ENCODE results near the gene USF1. TPM values are rescaled to one million over a fixed set of nuclear protein-coding genes. Genes with fewer than 3 reads are reported as not detected.

The USF1 gene
- total and polyA plus RNA-seq, 3 experiments from 2014 or later, result 6.7 to 67.7 (median 63.3) TPM

DNA sequence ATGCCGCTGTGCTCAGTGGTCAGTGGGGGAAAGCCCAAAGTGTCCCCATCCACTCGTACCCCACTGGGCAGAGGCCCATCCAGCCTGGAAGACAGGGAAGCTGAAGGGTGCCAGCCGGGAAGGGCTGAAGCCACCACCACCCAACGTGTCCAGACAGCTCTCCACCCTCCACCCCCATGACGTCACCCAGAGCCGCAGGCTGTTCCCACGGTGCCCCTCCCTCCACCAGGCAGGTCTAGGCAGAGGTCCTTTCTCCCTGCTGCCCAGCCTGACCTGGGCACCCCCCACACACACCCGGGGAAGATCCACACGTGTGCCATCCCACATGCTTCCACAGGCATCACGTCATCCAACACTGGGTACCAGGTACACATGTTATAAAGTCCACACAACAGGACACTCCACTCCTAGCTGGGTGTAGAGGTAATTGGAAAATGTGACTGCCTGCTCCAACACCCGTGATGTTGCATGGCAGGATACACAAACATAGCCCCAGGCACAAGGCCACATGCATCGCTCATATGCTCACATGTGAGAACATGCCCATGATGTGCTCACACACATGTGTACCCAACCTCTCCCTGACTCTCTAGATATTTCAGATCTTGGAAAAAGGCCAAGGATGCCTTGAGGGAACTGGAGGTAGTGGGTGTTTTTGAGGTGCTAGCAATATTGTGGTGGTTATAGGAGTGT is 29.0 kb upstream of the USF1 start:
- peaks cover 19 to 25% (median 24%) of the 10 kb centered on the region in 3 donors for H3K4me1 Mint-ChIP-seq
- Histone ChIP-seq H3K4me1 (ENCODE audit: insufficient read depth, low read length) (peaks cover 24% of the 10 kb centered on the region), H3K36me3 (ENCODE audit: insufficient read depth, low read length) (no peaks in the 10 kb centered on the region), H3K9me3 (ENCODE audit: low read length) (no peaks in the 10 kb centered on the region), H3K27me3 (ENCODE audit: insufficient read depth, low read length, poor library complexity, severe bottlenecking) (no peaks in the 10 kb centered on the region), H3K4me3 (ENCODE audit: low read length) (no peak overlapping the region), H3K27ac (ENCODE audit: low read depth, low read length) (no peak overlapping the region)
- no peaks in the 10 kb centered on the region for H3K9me3 Mint-ChIP-seq
- H3K27ac Mint-ChIP-seq, result peak overlapping the region in 1 of 8 donors; percentile 75
- H3K4me3 Mint-ChIP-seq, result peak overlapping the region in 1 of 7 donors; percentile 30
- ChIA-PET CTCF (interaction anchor here (10.9 kb wide), 1 partner anchor 21 kb away, joined by 128 read pairs; the partner anchor contains the start of gene KLHDC9), POLR2A (no interaction called here)
- H3K27me3 Mint-ChIP-seq, result peaks cover 0 to 2% of the 10 kb centered on the region in 2 donors
- H3K36me3 Mint-ChIP-seq, result no peaks in the 10 kb centered on the region
- DNase-seq, result no peak

- ChIA-PET CTCF (interaction anchor here (0.6 to 10.9 kb wide), 3 partner anchors 23 to 83 kb away, joined by 3 to 128 read pairs (median 61); partner anchors contain the start of genes KLHDC9 and USF1), POLR2A (no interaction called here)
- no peaks in the 10 kb centered on the region for H3K36me3 ChIP-seq (ENCODE audit: insufficient read depth, low read length)
- H3K27me3 ChIP-seq (ENCODE audit: insufficient read depth, low read length, poor library complexity, severe bottlenecking), result no peaks in the 10 kb centered on the region
- H3K4me1 ChIP-seq (ENCODE audit: insufficient read depth, low read length), result peaks cover 24% of the 10 kb centered on the region
- Mint-ChIP-seq H3K4me1 (peaks cover 20 to 27% (median 26%) of the 10 kb centered on the region in 3 donors), H3K4me3 (no peak overlapping the region), H3K9me3 (no peaks in the 10 kb centered on the region), H3K27me3 (peaks cover 0 to 3% of the 10 kb centered on the region in 2 donors), H3K27ac (peak overlapping the region in 4 of 8 donors; percentile 4 to 96 (median 40)), H3K36me3 (peaks cover 0 to 11% (median 0%) of the 10 kb centered on the region in 3 donors)
- H3K9me3 ChIP-seq (ENCODE audit: low read length), result no peaks in the 10 kb centered on the region
- H3K4me3 ChIP-seq (ENCODE audit: low read length), result no peak overlapping the region
- DNase-seq, result no peak
- no peak overlapping the region for H3K27ac ChIP-seq (ENCODE audit: low read depth, low read length)
Measured at GRCh38 chr1:161073474-161074121, 27.8 kb upstream of the USF1 start.

- CTCF ChIA-PET, result interaction anchor here (0.6 to 10.9 kb wide), 5 partner anchors 23 to 83 kb away, joined by 3 to 128 read pairs (median 61); partner anchors contain the start of genes KLHDC9, TSTD1 and USF1
- H3K27ac ChIP-seq (ENCODE audit: low read depth, low read length), result no peak overlapping the region
- H3K4me1 ChIP-seq (ENCODE audit: insufficient read depth, low read length), result peaks cover 25% of the 10 kb centered on the region
- H3K9me3 Mint-ChIP-seq, result no peaks in the 10 kb centered on the region
- peaks cover 0 to 18% (median 0%) of the 10 kb centered on the region in 3 donors for H3K36me3 Mint-ChIP-seq
- POLR2A ChIA-PET, result no interaction called here
- no peaks in the 10 kb centered on the region for H3K27me3 ChIP-seq (ENCODE audit: insufficient read depth, low read length, poor library complexity, severe bottlenecking)
- H3K27ac Mint-ChIP-seq, result peak overlapping the region in 4 of 8 donors; percentile 4 to 74 (median 28)
- H3K27me3 Mint-ChIP-seq, result peaks cover 0 to 2% of the 10 kb centered on the region in 2 donors
- no peaks in the 10 kb centered on the region for H3K9me3 ChIP-seq (ENCODE audit: low read length)
- H3K4me3 ChIP-seq (ENCODE audit: low read length), result no peak overlapping the region
- no peaks in the 10 kb centered on the region for H3K36me3 ChIP-seq (ENCODE audit: insufficient read depth, low read length)
- DNase-seq, result no peak
- H3K4me3 Mint-ChIP-seq, result no peak overlapping the region
- H3K4me1 Mint-ChIP-seq, result peaks cover 25 to 32% (median 31%) of the 10 kb centered on the region in 3 donors
Measured at GRCh38 chr1:161072751-161073449, 27.1 kb upstream of the USF1 start.

- Histone ChIP-seq H3K4me3 (ENCODE audit: low read length) (no peak overlapping the region), H3K4me1 (ENCODE audit: insufficient read depth, low read length) (peaks cover 34% of the 10 kb centered on the region), H3K27me3 (ENCODE audit: insufficient read depth, low read length, poor library complexity, severe bottlenecking) (no peaks in the 10 kb centered on the region), H3K27ac (ENCODE audit: low read depth, low read length) (no peak overlapping the region), H3K9me3 (ENCODE audit: low read length) (no peaks in the 10 kb centered on the region), H3K36me3 (ENCODE audit: insufficient read depth, low read length) (no peaks in the 10 kb centered on the region)
- DNase-seq, result peak in 4 of 5 donors; percentile 24 to 66 (median 41)
- Mint-ChIP-seq H3K4me3 (peak overlapping the region in 1 of 7 donors; percentile 59), H3K36me3 (peaks cover 0 to 25% (median 1%) of the 10 kb centered on the region in 3 donors), H3K27me3 (peaks cover 0 to 2% of the 10 kb centered on the region in 2 donors), H3K4me1 (peaks cover 33 to 42% (median 41%) of the 10 kb centered on the region in 3 donors), H3K9me3 (no peaks in the 10 kb centered on the region), H3K27ac (peak overlapping the region in 7 of 8 donors; percentile 17 to 88 (median 70))
- POLR2A ChIA-PET, result interaction anchor here (1.0 kb wide), 1 partner anchor 26 kb away, joined by 3 read pairs; no protein-coding TSS in a partner anchor
- CTCF ChIA-PET, result interaction anchor here (0.6 to 10.9 kb wide), 13 partner anchors 10 to 94 kb away, joined by 3 to 128 read pairs (median 6); partner anchors contain the start of genes F11R, KLHDC9, NIT1 and PFDN2
Measured at GRCh38 chr1:161071886-161072371, 26.2 kb upstream of the USF1 start.

- H3K4me1 ChIP-seq (ENCODE audit: insufficient read depth, low read length), result peaks cover 44% of the 10 kb centered on the region
Measured at GRCh38 chr1:161070761-161071160, 25.0 kb upstream of the USF1 start.

GRCh38 chr1:161069731-161070270 is 24.0 kb upstream of the USF1 start, which contains the start of gene ARHGAP30:
Gene ARHGAP30, minus strand, starts transcription at chr1:161069891. Its CDS starts 267 bp downstream, at chr1:161069624.
- Mint-ChIP-seq H3K27me3 (peaks cover 0 to 2% of the 10 kb centered on the region in 2 donors), H3K4me3 (peak within 1 kb of the TSS; percentile 88 to 100 (median 100)), H3K36me3 (peaks cover 0 to 39% (median 6%) of the 10 kb centered on the region in 3 donors), H3K4me1 (peaks cover 46 to 60% (median 59%) of the 10 kb centered on the region in 3 donors), H3K27ac (peak within 1 kb of the TSS; percentile 88 to 99 (median 96)), H3K9me3 (no peaks in the 10 kb centered on the region)
- H3K4me1 ChIP-seq (ENCODE audit: insufficient read depth, low read length), result peaks cover 52% of the 10 kb centered on the region
- H3K36me3 ChIP-seq (ENCODE audit: insufficient read depth, low read length), result no peaks in the 10 kb centered on the region
- H3K27me3 ChIP-seq (ENCODE audit: insufficient read depth, low read length, poor library complexity, severe bottlenecking), result no peaks in the 10 kb centered on the region
- ChIA-PET POLR2A (interaction anchor here (0.7 to 3.8 kb wide), 12 partner anchors 9 to 156 kb away, joined by 3 to 81 read pairs (median 4); partner anchors contain the start of genes F11R, KLHDC9, NIT1 and PFDN2), CTCF (interaction anchor here (0.8 to 10.9 kb wide), 11 partner anchors 10 to 156 kb away, joined by 3 to 128 read pairs (median 8); partner anchors contain the start of genes KLHDC9, TOMM40L, TSTD1 and UFC1)
- no peaks in the 10 kb centered on the region for H3K9me3 ChIP-seq (ENCODE audit: low read length)
- H3K27ac ChIP-seq (ENCODE audit: low read depth, low read length), result peak within 1 kb of the TSS; percentile 88
- peak; percentile 67 to 92 (median 88) for DNase-seq
- peak within 1 kb of the TSS; percentile 84 for H3K4me3 ChIP-seq (ENCODE audit: low read length)

More at GRCh38 chr1:161070761-161071160, 25.0 kb upstream of the USF1 start:
- H3K27me3 ChIP-seq (ENCODE audit: insufficient read depth, low read length, poor library complexity, severe bottlenecking), result no peaks in the 10 kb centered on the region
- H3K9me3 Mint-ChIP-seq, result no peaks in the 10 kb centered on the region
- peaks cover 0 to 2% of the 10 kb centered on the region in 2 donors for H3K27me3 Mint-ChIP-seq
- no peaks in the 10 kb centered on the region for H3K9me3 ChIP-seq (ENCODE audit: low read length)
- no peak for DNase-seq
- peak overlapping the region in 2 of 7 donors; percentile 22 to 100 for H3K4me3 Mint-ChIP-seq
- H3K27ac Mint-ChIP-seq, result peak overlapping the region in 7 of 8 donors; percentile 88 to 99 (median 95)
- CTCF ChIA-PET, result interaction anchor here (1.0 to 10.9 kb wide), 14 partner anchors 11 to 155 kb away, joined by 3 to 128 read pairs (median 6); partner anchors contain the start of genes KLHDC9, NIT1, PFDN2 and PPOX
- no peaks in the 10 kb centered on the region for H3K36me3 ChIP-seq (ENCODE audit: insufficient read depth, low read length)
- no peak overlapping the region for H3K4me3 ChIP-seq (ENCODE audit: low read length)
- peaks cover 39 to 52% (median 52%) of the 10 kb centered on the region in 3 donors for H3K4me1 Mint-ChIP-seq
- POLR2A ChIA-PET, result interaction anchor here (0.6 to 3.8 kb wide), 5 partner anchors 24 to 131 kb away, joined by 3 to 81 read pairs (median 9); partner anchors contain the start of genes F11R, KLHDC9 and USF1
- H3K27ac ChIP-seq (ENCODE audit: low read depth, low read length), result no peak overlapping the region
- H3K36me3 Mint-ChIP-seq, result peaks cover 0 to 33% (median 6%) of the 10 kb centered on the region in 3 donors

All from CD8-positive, alpha-beta memory T cell (primary cell).